K562 (cell line): ENCODE measurements around the gene SF3A2. TPM values are rescaled to one million over a fixed set of nuclear protein-coding genes. Genes with fewer than 3 reads are reported as not detected.

Experiments
- microRNA counts: library from miRNA; unstranded; fragments of <30 nt; microRNA quantifications from one replicate; lab custom pipeline; 2016
- microRNA-seq: library from miRNA; unstranded; fragments of <30 nt; microRNA quantifications from one replicate; pipeline ENCODE4, GENCODE V29; 2018; ENCODE audit warnings: borderline microRNAs expressed
- polyA plus RNA-seq, 8 experiments: library from polyadenylated mRNA; depleted of rRNA in 4 of 8; stranded (reverse) in 5 of 8; unstranded in 3 of 8; fragments of >200 nt; fragmentation: Nextera tagmentation in 2 of 8; fragmentation: Illumina TruSeq in 1 of 8; extraction: Ambion mirVana in 2 of 8; extraction: Trizol in 1 of 8; gene quantifications; 2 replicates each; pipeline versions ENCODE4 v1.2.1 to v1.2.3, GENCODE V29; 2011 to 2014; ENCODE audit warnings: inconsistent platforms in 1 of 8, missing spikeins in 1 of 8
- small RNA-seq: library from RNA; depleted of rRNA; stranded (forward); fragments of <200 nt; gene quantifications from one replicate; pipeline ENCODE3, GENCODE V24; 2014
- total RNA-seq, 7 experiments: library from RNA; depleted of rRNA in 6 of 7; stranded (reverse); fragments of >200 nt in 6 of 7; fragmentation: Illumina TruSeq in 2 of 7; extraction: Trizol in 2 of 7; gene quantifications; 2 replicates each; pipeline versions ENCODE4 v1.2.1 to v1.2.3, GENCODE V29; 2011 to 2021; ENCODE audit warnings: low replicate concordance in 1 of 7

Gene SF3A2
- total and polyA plus RNA-seq, 9 of the 15 experiments (the other 6 are each of a cell fraction or from before 2014, with no cell fraction given): 0.17 to 194 (median 22.8) TPM

MicroRNAs encoded within 50 kb of the gene (microRNA counts, 767-probe panel; counts per million panel counts)
- not detected for microRNA hsa-miR-1227 (lab: Ali Mortazavi, UCI)

Small RNAs within 50 kb of the gene (microRNA-seq; reads per million reads assigned to microRNA genes)
- gene MIR1227 (1.1 reads per million, percentile 10 among the genes with 10 or more reads in this experiment), gene MIR4321 (not detected)

Small RNAs within 50 kb of the gene (small RNA-seq; reads per million reads assigned to genes)
- not detected for gene MIR1227

Other genes with a start within 250 kb of the SF3A2 start
Only the 7 nearest of the 17 such genes appear.
- 52.0 and 68.7 TPM in 2 replicates for gene AP3D1, start 85.3 kb upstream of the SF3A2 start, total RNA-seq (2014; rRNA removed)
- 23.3 and 28.0 TPM in 2 replicates for gene AP3D1, start 85.3 kb upstream of the SF3A2 start, total RNA-seq (2014; rRNA removed; fragmentation: Illumina TruSeq; extraction: Trizol)
- gene AP3D1, start 85.3 kb upstream of the SF3A2 start, total RNA-seq (2015; rRNA removed; fragmentation: Illumina TruSeq; extraction: Trizol): 35.9 and 36.9 TPM in 2 replicates
- 72.3 and 86.1 TPM in 2 replicates for gene AP3D1, start 85.3 kb upstream of the SF3A2 start, total RNA-seq (2021)
- gene AP3D1, start 85.3 kb upstream of the SF3A2 start, polyA plus RNA-seq (2011; rRNA removed): 34.9 and 55.0 TPM in 2 replicates
- gene AP3D1, start 85.3 kb upstream of the SF3A2 start, polyA plus RNA-seq (2014; fragmentation: Illumina TruSeq; extraction: Trizol): 82.1 and 90.4 TPM in 2 replicates
- gene AP3D1, start 85.3 kb upstream of the SF3A2 start, polyA plus RNA-seq (2014; fragmentation: Nextera tagmentation; extraction: Ambion mirVana): 1 to 10 TPM; 1.2 to 1.6 TPM
- 47.5 and 48.7 TPM in 2 replicates for gene AP3D1, start 85.3 kb upstream of the SF3A2 start, polyA plus RNA-seq (2014; rRNA removed)
- 12.7 and 18.7 TPM in 2 replicates for gene DOT1L, start 72.9 kb upstream of the SF3A2 start, total RNA-seq (2014; rRNA removed)
- 10.0 and 10.5 TPM in 2 replicates for gene DOT1L, start 72.9 kb upstream of the SF3A2 start, total RNA-seq (2014; rRNA removed; fragmentation: Illumina TruSeq; extraction: Trizol)
- gene DOT1L, start 72.9 kb upstream of the SF3A2 start, total RNA-seq (2015; rRNA removed; fragmentation: Illumina TruSeq; extraction: Trizol): 7.0 and 8.4 TPM in 2 replicates
- 66.2 and 66.5 TPM in 2 replicates for gene DOT1L, start 72.9 kb upstream of the SF3A2 start, total RNA-seq (2021)
- 5.7 and 8.6 TPM in 2 replicates for gene DOT1L, start 72.9 kb upstream of the SF3A2 start, polyA plus RNA-seq (2011; rRNA removed)
- 15.1 and 16.2 TPM in 2 replicates for gene DOT1L, start 72.9 kb upstream of the SF3A2 start, polyA plus RNA-seq (2014; fragmentation: Illumina TruSeq; extraction: Trizol)
- under 1 TPM; 0.32 to 0.51 TPM for gene DOT1L, start 72.9 kb upstream of the SF3A2 start, polyA plus RNA-seq (2014; fragmentation: Nextera tagmentation; extraction: Ambion mirVana)
- gene DOT1L, start 72.9 kb upstream of the SF3A2 start, polyA plus RNA-seq (2014; rRNA removed): 21.2 and 24.8 TPM in 2 replicates
- 176 and 229 TPM in 2 replicates for gene PLEKHJ1, start 495 bp upstream of the SF3A2 start, total RNA-seq (2014; rRNA removed)
- 55.6 and 55.7 TPM in 2 replicates for gene PLEKHJ1, start 495 bp upstream of the SF3A2 start, total RNA-seq (2014; rRNA removed; fragmentation: Illumina TruSeq; extraction: Trizol)
- gene PLEKHJ1, start 495 bp upstream of the SF3A2 start, total RNA-seq (2015; rRNA removed; fragmentation: Illumina TruSeq; extraction: Trizol): 63.9 and 65.6 TPM in 2 replicates
- 127 and 140 TPM in 2 replicates for gene PLEKHJ1, start 495 bp upstream of the SF3A2 start, total RNA-seq (2021)
- gene PLEKHJ1, start 495 bp upstream of the SF3A2 start, polyA plus RNA-seq (2011; rRNA removed): 65.9 and 80.2 TPM in 2 replicates
- 45.9 and 72.0 TPM in 2 replicates for gene PLEKHJ1, start 495 bp upstream of the SF3A2 start, polyA plus RNA-seq (2014; fragmentation: Illumina TruSeq; extraction: Trizol)
- 1 to 10 TPM; 1.5 to 6.8 TPM for gene PLEKHJ1, start 495 bp upstream of the SF3A2 start, polyA plus RNA-seq (2014; fragmentation: Nextera tagmentation; extraction: Ambion mirVana)
- 188 and 193 TPM in 2 replicates for gene PLEKHJ1, start 495 bp upstream of the SF3A2 start, polyA plus RNA-seq (2014; rRNA removed)
- gene AMH, start 12.5 kb downstream of the SF3A2 start, total RNA-seq (2014; rRNA removed): 9.4 and 10.7 TPM in 2 replicates
- gene AMH, start 12.5 kb downstream of the SF3A2 start, total RNA-seq (2014; rRNA removed; fragmentation: Illumina TruSeq; extraction: Trizol): 0.13 and 0.29 TPM in 2 replicates
- gene AMH, start 12.5 kb downstream of the SF3A2 start, total RNA-seq (2015; rRNA removed; fragmentation: Illumina TruSeq; extraction: Trizol): 2.6 and 3.5 TPM in 2 replicates
- gene AMH, start 12.5 kb downstream of the SF3A2 start, total RNA-seq (2021): 22.2 and 27.4 TPM in 2 replicates
- gene AMH, start 12.5 kb downstream of the SF3A2 start, polyA plus RNA-seq (2011; rRNA removed): 1.7 and 3.6 TPM in 2 replicates
- 1.5 and 4.0 TPM in 2 replicates for gene AMH, start 12.5 kb downstream of the SF3A2 start, polyA plus RNA-seq (2014; fragmentation: Illumina TruSeq; extraction: Trizol)
- gene AMH, start 12.5 kb downstream of the SF3A2 start, polyA plus RNA-seq (2014; fragmentation: Nextera tagmentation; extraction: Ambion mirVana): not detected
- 19.2 and 23.6 TPM in 2 replicates for gene AMH, start 12.5 kb downstream of the SF3A2 start, polyA plus RNA-seq (2014; rRNA removed)
- 0.29 TPM in 1 of 2 replicates, not detected in the other for gene JSRP1, start 19.6 kb downstream of the SF3A2 start, total RNA-seq (2014; rRNA removed)
- 0.40 and 0.45 TPM in 2 replicates for gene JSRP1, start 19.6 kb downstream of the SF3A2 start, total RNA-seq (2014; rRNA removed; fragmentation: Illumina TruSeq; extraction: Trizol)
- 0.51 and 0.57 TPM in 2 replicates for gene JSRP1, start 19.6 kb downstream of the SF3A2 start, total RNA-seq (2015; rRNA removed; fragmentation: Illumina TruSeq; extraction: Trizol)
- gene JSRP1, start 19.6 kb downstream of the SF3A2 start, total RNA-seq (2021): 0.58 and 0.78 TPM in 2 replicates
- not detected in 2 replicates for gene JSRP1, start 19.6 kb downstream of the SF3A2 start, polyA plus RNA-seq (2011; rRNA removed)
- gene JSRP1, start 19.6 kb downstream of the SF3A2 start, polyA plus RNA-seq (2014; fragmentation: Illumina TruSeq; extraction: Trizol): not detected in 2 replicates
- under 1 TPM in 1 of 2 experiments, not detected in 1; 0.08 TPM for gene JSRP1, start 19.6 kb downstream of the SF3A2 start, polyA plus RNA-seq (2014; fragmentation: Nextera tagmentation; extraction: Ambion mirVana)
- 1.2 and 2.1 TPM in 2 replicates for gene JSRP1, start 19.6 kb downstream of the SF3A2 start, polyA plus RNA-seq (2014; rRNA removed)
- 0.16 TPM in 1 of 2 replicates, not detected in the other for gene PEAK3, start 45.4 kb downstream of the SF3A2 start, total RNA-seq (2014; rRNA removed)
- not detected in 2 replicates for gene PEAK3, start 45.4 kb downstream of the SF3A2 start, total RNA-seq (2014; rRNA removed; fragmentation: Illumina TruSeq; extraction: Trizol)
- gene PEAK3, start 45.4 kb downstream of the SF3A2 start, total RNA-seq (2015; rRNA removed; fragmentation: Illumina TruSeq; extraction: Trizol): not detected in 2 replicates
- 0.13 and 0.40 TPM in 2 replicates for gene PEAK3, start 45.4 kb downstream of the SF3A2 start, total RNA-seq (2021)
- gene PEAK3, start 45.4 kb downstream of the SF3A2 start, polyA plus RNA-seq (2011; rRNA removed): 0.03 TPM in 1 of 2 replicates, not detected in the other
- gene PEAK3, start 45.4 kb downstream of the SF3A2 start, polyA plus RNA-seq (2014; fragmentation: Illumina TruSeq; extraction: Trizol): 0.06 TPM in 1 of 2 replicates, not detected in the other
- gene PEAK3, start 45.4 kb downstream of the SF3A2 start, polyA plus RNA-seq (2014; fragmentation: Nextera tagmentation; extraction: Ambion mirVana): not detected
- 0.07 TPM in 1 of 2 replicates, not detected in the other for gene PEAK3, start 45.4 kb downstream of the SF3A2 start, polyA plus RNA-seq (2014; rRNA removed)
- 0.05 TPM in 1 of 2 replicates, not detected in the other for gene LINGO3, start 71.3 kb downstream of the SF3A2 start, total RNA-seq (2014; rRNA removed)
- not detected in 2 replicates for gene LINGO3, start 71.3 kb downstream of the SF3A2 start, total RNA-seq (2014; rRNA removed; fragmentation: Illumina TruSeq; extraction: Trizol)
- not detected in 2 replicates for gene LINGO3, start 71.3 kb downstream of the SF3A2 start, total RNA-seq (2015; rRNA removed; fragmentation: Illumina TruSeq; extraction: Trizol)
- not detected in 2 replicates for gene LINGO3, start 71.3 kb downstream of the SF3A2 start, total RNA-seq (2021)
- gene LINGO3, start 71.3 kb downstream of the SF3A2 start, polyA plus RNA-seq (2011; rRNA removed): 0.03 and 0.07 TPM in 2 replicates
- gene LINGO3, start 71.3 kb downstream of the SF3A2 start, polyA plus RNA-seq (2014; fragmentation: Illumina TruSeq; extraction: Trizol): not detected in 2 replicates
- gene LINGO3, start 71.3 kb downstream of the SF3A2 start, polyA plus RNA-seq (2014; fragmentation: Nextera tagmentation; extraction: Ambion mirVana): under 1 TPM in 1 of 2 experiments, not detected in 1; 0.03 TPM
- gene LINGO3, start 71.3 kb downstream of the SF3A2 start, polyA plus RNA-seq (2014; rRNA removed): not detected in 2 replicates